IMR-90 (cell line): ENCODE measurements around the gene SLC25A22. TPM values are rescaled to one million over a fixed set of nuclear protein-coding genes. Genes with fewer than 3 reads are reported as not detected.
A peak's percentile ranks its signal among the peaks of the same experiment; 100 is the strongest.

ENCODE experiments used
- ATAC-seq: fragments of 200-7000 bp; cut with Tn5 transposase; 2 replicates; pipeline ENCODE4 v1.9.1; 2020; ENCODE audit warnings: low read depth, mild to moderate bottlenecking, moderate library complexity
- BruUV-seq: library from RNA; stranded (reverse); fragments of 400-500 nt; replicated peaks from 2 replicates; lab custom pipeline; 2021; lab: Mats Ljungman, UMichigan
- CTCF ChIA-PET: fragments of 300-600 bp; formaldehyde crosslinking; extraction: SDS; loops from one replicate; lab custom pipeline; 2021; ENCODE audit warnings: antibody characterized with exemption; lab: Yijun Ruan, JAX
- POLR2A ChIA-PET: fragments of 300-600 bp; sonication (Branson Sonifier 250); formaldehyde crosslinking; loops from one replicate; lab custom pipeline; 2022; ENCODE audit warnings: antibody characterized with exemption; ENCODE audit not compliant: unreplicated experiment; lab: Charles Lee
- DNase-seq: peaks from one replicate; pipeline ENCODE4 v3.0.0; 2013
- H2AFZ ChIP-seq: replicated peaks from 2 replicates; pipeline ENCODE3; 2013; ENCODE audit warnings: low read length, mild to moderate bottlenecking; ENCODE audit not compliant: poor library complexity
- H2AK5ac ChIP-seq: 2 replicates; pipeline ENCODE4 v1.6.1; 2013; ENCODE audit warnings: low read depth, low read length, inconsistent platforms
- H2AK9ac ChIP-seq: replicated peaks from 2 replicates; pipeline ENCODE3; 2013; ENCODE audit warnings: mild to moderate bottlenecking, low read depth, low read length, moderate library complexity; ENCODE audit not compliant: poor library complexity
- H2BK120ac ChIP-seq: 2 replicates; pipeline ENCODE4 v1.6.1; 2013; ENCODE audit warnings: low read depth, low read length, inconsistent platforms
- H2BK15ac ChIP-seq: 3 replicates; pipeline ENCODE4 v1.6.1; 2013; ENCODE audit warnings: low read depth, low read length, inconsistent platforms
- H2BK20ac ChIP-seq: 2 replicates; pipeline ENCODE4 v1.6.1; 2013; ENCODE audit warnings: low read depth, mild to moderate bottlenecking, inconsistent platforms, low read length, moderate library complexity
- H2BK5ac ChIP-seq: 2 replicates; pipeline ENCODE4 v1.6.1; 2013; ENCODE audit warnings: mild to moderate bottlenecking, low read depth, low read length, inconsistent platforms; ENCODE audit not compliant: poor library complexity, severe bottlenecking
- H3K14ac ChIP-seq: replicated peaks from 2 replicates; pipeline ENCODE4 v1.6.1; 2013; ENCODE audit warnings: low read depth, low read length, inconsistent platforms
- H3K18ac ChIP-seq: 2 replicates; pipeline ENCODE4 v1.6.1; 2013; ENCODE audit warnings: low read depth, low read length, control low read depth
- H3K23ac ChIP-seq: 2 replicates; pipeline ENCODE4 v1.6.1; 2013; ENCODE audit warnings: low read depth, low read length, inconsistent platforms
- H3K27ac ChIP-seq: 2 replicates; pipeline ENCODE4 v1.5.1; 2013; ENCODE audit warnings: mild to moderate bottlenecking, control low read depth, low read length; ENCODE audit not compliant: insufficient read depth
- H3K27me3 ChIP-seq: 2 replicates; pipeline ENCODE4 v1.6.1; 2013; ENCODE audit warnings: low read length; ENCODE audit not compliant: control insufficient read depth, insufficient read depth
- H3K36me3 ChIP-seq: 2 replicates; pipeline ENCODE4 v1.6.1; 2013; ENCODE audit warnings: low read length, mixed read lengths; ENCODE audit not compliant: control insufficient read depth, insufficient read depth
- H3K4ac ChIP-seq: 2 replicates; pipeline ENCODE4 v1.6.1; 2013; ENCODE audit warnings: low read depth, low read length, inconsistent platforms
- H3K4me1 ChIP-seq: 2 replicates; pipeline ENCODE4 v1.6.1; 2013; ENCODE audit warnings: low read length, mixed read lengths; ENCODE audit not compliant: control insufficient read depth, insufficient read depth
- H3K4me2 ChIP-seq: 2 replicates; pipeline ENCODE4 v1.6.1; 2013; ENCODE audit warnings: low read depth, mild to moderate bottlenecking, control low read depth, low read length, moderate library complexity
- H3K4me3 ChIP-seq: 2 replicates; pipeline ENCODE4 v1.5.1; 2013; ENCODE audit warnings: low read depth, mild to moderate bottlenecking, control low read depth, low read length, moderate library complexity; ENCODE audit not compliant: insufficient read depth
- H3K56ac ChIP-seq: 2 replicates; pipeline ENCODE4 v1.6.1; 2013; ENCODE audit warnings: low read length, inconsistent platforms; ENCODE audit not compliant: insufficient read depth; ENCODE audit errors: extremely low read depth
- H3K79me1 ChIP-seq, 2 experiments: 2 replicates each; pipeline ENCODE4 v1.6.1; 2013; ENCODE audit warnings: low read length in 2 of 2, inconsistent platforms in 1 of 2, low read depth in 1 of 2
- H3K9ac ChIP-seq: 2 replicates; pipeline ENCODE4 v1.6.1; 2013; ENCODE audit warnings: low read depth, low read length, control low read depth
- H3K9me1 ChIP-seq: 2 replicates; pipeline ENCODE4 v1.6.1; 2013; ENCODE audit warnings: low read length, inconsistent platforms; ENCODE audit not compliant: insufficient read depth
- H3K9me3 ChIP-seq: 2 replicates; pipeline ENCODE4 v1.6.1; 2013; ENCODE audit warnings: low read length; ENCODE audit not compliant: control insufficient read depth, insufficient read depth
- H4K20me1 ChIP-seq: 2 replicates; pipeline ENCODE4 v1.6.1; 2013; ENCODE audit warnings: low read length, inconsistent platforms; ENCODE audit not compliant: insufficient read depth
- H4K5ac ChIP-seq: 2 replicates; pipeline ENCODE4 v1.6.1; 2013; ENCODE audit warnings: mild to moderate bottlenecking, low read depth, low read length, control low read depth
- H4K8ac ChIP-seq, 2 experiments: 2 replicates each; pipeline ENCODE4 v1.6.1; 2013; ENCODE audit warnings: low read depth in 2 of 2, low read length in 2 of 2, control low read depth in 1 of 2, inconsistent platforms in 1 of 2
- H4K91ac ChIP-seq: 2 replicates; pipeline ENCODE4 v1.6.1; 2013; ENCODE audit warnings: low read depth, low read length, inconsistent platforms; ENCODE audit not compliant: insufficient read depth
- BHLHE40 ChIP-seq: fragments of 150-350 bp; IDR thresholded peaks from 2 replicates; pipeline ENCODE4 v1.6.1; 2016; ENCODE audit warnings: mild to moderate bottlenecking, low read depth, low read length
- CEBPB ChIP-seq: IDR thresholded peaks from 2 replicates; pipeline ENCODE4 v1.6.1; 2012; ENCODE audit warnings: low read depth, low read length, improper control_type of control experiment
- ELK1 ChIP-seq: fragments of 150-350 bp; IDR thresholded peaks from 2 replicates; pipeline ENCODE4 v1.6.1; 2016; ENCODE audit warnings: low read depth, mild to moderate bottlenecking, low read length, moderate library complexity, borderline replicate concordance
- FOS ChIP-seq: fragments of 150-350 bp; IDR thresholded peaks from 2 replicates; pipeline ENCODE4 v1.6.1; 2016; ENCODE audit warnings: low read depth, low read length
- MXI1 ChIP-seq: IDR thresholded peaks from 2 replicates; pipeline ENCODE4 v1.6.1; 2012; ENCODE audit warnings: low read depth, mild to moderate bottlenecking, low read length, moderate library complexity, borderline replicate concordance
- POLR2A ChIP-seq: IDR thresholded peaks from 2 replicates; pipeline ENCODE4 v1.6.1; 2012; ENCODE audit warnings: mild to moderate bottlenecking, low read depth, low read length
- RAD21 ChIP-seq: IDR thresholded peaks from 2 replicates; pipeline ENCODE4 v1.6.1; 2012; ENCODE audit warnings: low read length, improper control_type of control experiment
- RCOR1 ChIP-seq: IDR thresholded peaks from 2 replicates; pipeline ENCODE4 v1.6.1; 2012; ENCODE audit warnings: mild to moderate bottlenecking, low read length, improper control_type of control experiment; ENCODE audit not compliant: insufficient replicate concordance
- SMC3 ChIP-seq: fragments of 150-350 bp; IDR thresholded peaks from 2 replicates; pipeline ENCODE4 v1.6.1; 2016; ENCODE audit warnings: low read depth, mild to moderate bottlenecking, antibody characterized with exemption, low read length, moderate library complexity
- WGBS, 2 experiments: methylation state at CpG; one replicate each; pipeline versions ENCODE4 v1.1.5 to v1.1.7; 2013; ENCODE audit warnings: missing lambda C conversion rate in 2 of 2; ENCODE audit not compliant: insufficient read length in 1 of 2; ENCODE audit errors: extremely low coverage in 2 of 2; 5-methylcytosine and 5-hydroxymethylcytosine counted together
- dilution Hi-C: fragments of 300-500 bp; cut with HindIII; formaldehyde crosslinking; loops from one replicate; pipeline ENCODE4 v1.14.3; 2018; ENCODE audit warnings: low sequenced_read_pairs; ENCODE audit not compliant: unreplicated experiment
- in situ Hi-C: fragments of 300-500 bp; cut with MboI; formaldehyde crosslinking; loops from 3 replicates; pipeline ENCODE4 v1.14.3; 2019; ENCODE audit warnings: low sequenced_read_pairs, inconsistent platforms, mixed read lengths
- intact Hi-C: fragments of 100-400 bp; cut with micrococcal nuclease; formaldehyde crosslinking; loops from 2 replicates; pipeline ENCODE4 v1.10.0; 2022
- microRNA-seq, 2 experiments: library from miRNA; stranded (forward) in 1 of 2; unstranded in 1 of 2; fragments of 10-50 nt in 1 of 2; fragments of <30 nt in 1 of 2; gene quantifications in 1 of 2; microRNA quantifications in 1 of 2; one replicate each; pipeline versions ENCODE3 to v1.1.0; 2013 to 2020; ENCODE audit not compliant: insufficient read depth in 1 of 2, insufficient read length in 1 of 2, unreplicated experiment in 1 of 2
- polyA plus RNA-seq, 3 experiments: library from polyadenylated mRNA; depleted of rRNA; stranded (reverse); fragments of >200 nt; gene quantifications; 2 replicates each; pipeline ENCODE4 v1.2.3, GENCODE V29; 2012; ENCODE audit warnings: low replicate concordance in 1 of 3
- small RNA-seq, 5 experiments: library from RNA; depleted of rRNA; stranded (forward); fragments of <200 nt; gene quantifications; one replicate each; pipeline ENCODE3, GENCODE V24; 2012
- total RNA-seq: library from RNA; depleted of rRNA; stranded (reverse); fragments of >200 nt; gene quantifications from 2 replicates; pipeline ENCODE4 v1.2.3, GENCODE V29; 2012; rRNA removed

Gene SLC25A22
- total and polyA plus RNA-seq, 2 of the 4 experiments (the other 2 are of a cell fraction) = 8.2 to 41.3 TPM

- no CpG with 5 or more reads among the region's 3 CpGs for WGBS, 2 experiments
- Histone ChIP-seq H4K91ac (no peak overlapping the region), H3K9ac (no peak overlapping the region), H2BK20ac (no peak overlapping the region), H3K27me3 (peaks cover 7% of the 10 kb centered on the region; the same call in 1 of the 2 replicates), H3K18ac (no peak overlapping the region), H3K4ac (no peak overlapping the region), H3K36me3 (no peaks in the 10 kb centered on the region), H3K4me3 (no peak overlapping the region), H4K5ac (no peak overlapping the region), H2BK120ac (no peak overlapping the region), H3K27ac (no peak overlapping the region), H2BK5ac (no peak overlapping the region), H2AFZ (peak overlapping the region; percentile 7), H3K56ac (no peak overlapping the region), H3K9me3 (no peaks in the 10 kb centered on the region), H4K8ac (no peak overlapping the region), H3K79me1 (0 out of 4 replicates have a peak, but pooled peaks cover 0 to 6% of the 10 kb centered on the region in 2 experiments), H3K4me2 (no peak overlapping the region), H2AK9ac (no peak overlapping the region), H3K14ac (no peak overlapping the region), H3K4me1 (0 out of 2 replicates have a peak, but pooled peaks cover 1% of the 10 kb centered on the region), H4K20me1 (no peaks in the 10 kb centered on the region), H3K23ac (no peak overlapping the region), H2AK5ac (no peak overlapping the region), H3K9me1 (peaks cover 6% of the 10 kb centered on the region; the same call in 1 of the 2 replicates), H2BK15ac (no peak overlapping the region)
- dilution Hi-C loops (no loop called here), in situ Hi-C loops (no loop called here), intact Hi-C loops (no loop called here)
- ChIA-PET CTCF (no interaction called here), POLR2A (no interaction called here)
- ATAC-seq = no peak
- no peak for DNase-seq
- BruUV-seq = no TSS peak
- TF ChIP-seq ELK1 (no peak), MXI1 (no peak), RAD21 (no peak), RCOR1 (no peak), FOS (no peak), CEBPB (no peak), POLR2A (no peak), BHLHE40 (no peak), SMC3 (no peak)
Measured at GRCh38 chr11:742156-742546, 55.9 kb downstream of the SLC25A22 start.

Small RNA genes within 50 kb of the gene (microRNA-seq; reads per million reads assigned to microRNA genes)
- not detected for gene SNORA52 (ENCODE audit: insufficient read depth, insufficient read length)

Small RNA genes within 50 kb of the gene (small RNA-seq; reads per million reads assigned to genes)
- 0 reads per million in 5 experiments for gene SNORA52

Other genes starting within 250 kb of the SLC25A22 start
- 0.18 and 0.28 TPM in 2 replicates for gene LMNTD2, start 237.5 kb downstream of the SLC25A22 start, total RNA-seq
- 1.3 and 2.5 TPM in 2 replicates for gene LMNTD2, start 237.5 kb downstream of the SLC25A22 start, polyA plus RNA-seq (2012; rRNA removed)
- gene RASSF7, start 237.3 kb downstream of the SLC25A22 start, total RNA-seq = 6.8 and 6.9 TPM in 2 replicates
- 18.5 and 24.2 TPM in 2 replicates for gene RASSF7, start 237.3 kb downstream of the SLC25A22 start, polyA plus RNA-seq (2012; rRNA removed)
- 10.9 and 12.2 TPM in 2 replicates for gene PHRF1, start 221.8 kb downstream of the SLC25A22 start, total RNA-seq
- 17.5 and 23.0 TPM in 2 replicates for gene PHRF1, start 221.8 kb downstream of the SLC25A22 start, polyA plus RNA-seq (2012; rRNA removed)
- gene IRF7, start 182.3 kb downstream of the SLC25A22 start, total RNA-seq = 1.4 and 1.6 TPM in 2 replicates
- gene IRF7, start 182.3 kb downstream of the SLC25A22 start, polyA plus RNA-seq (2012; rRNA removed) = 4.5 and 5.8 TPM in 2 replicates
- gene CDHR5, start 173.3 kb downstream of the SLC25A22 start, total RNA-seq = not detected in 2 replicates
- gene CDHR5, start 173.3 kb downstream of the SLC25A22 start, polyA plus RNA-seq (2012; rRNA removed) = not detected in 2 replicates
- not detected in 2 replicates for gene SCT, start 171.1 kb downstream of the SLC25A22 start, total RNA-seq
- gene SCT, start 171.1 kb downstream of the SLC25A22 start, polyA plus RNA-seq (2012; rRNA removed) = not detected in 2 replicates
- gene DRD4, start 161.0 kb downstream of the SLC25A22 start, total RNA-seq = not detected in 2 replicates
- not detected in 2 replicates for gene DRD4, start 161.0 kb downstream of the SLC25A22 start, polyA plus RNA-seq (2012; rRNA removed)
- 21.7 and 22.9 TPM in 2 replicates for gene DEAF1, start 103.1 kb downstream of the SLC25A22 start, total RNA-seq
- gene DEAF1, start 103.1 kb downstream of the SLC25A22 start, polyA plus RNA-seq (2012; rRNA removed) = 31.6 and 35.8 TPM in 2 replicates
- 5.0 and 5.6 TPM in 2 replicates for gene TMEM80, start 102.5 kb downstream of the SLC25A22 start, total RNA-seq
- 21.2 and 21.7 TPM in 2 replicates for gene TMEM80, start 102.5 kb downstream of the SLC25A22 start, polyA plus RNA-seq (2012; rRNA removed)
- gene EPS8L2, start 92.0 kb downstream of the SLC25A22 start, total RNA-seq = 12.2 and 17.2 TPM in 2 replicates
- 38.7 and 39.4 TPM in 2 replicates for gene EPS8L2, start 92.0 kb downstream of the SLC25A22 start, polyA plus RNA-seq (2012; rRNA removed)
- gene TALDO1, start 50.8 kb downstream of the SLC25A22 start, total RNA-seq = 147 and 156 TPM in 2 replicates
- gene TALDO1, start 50.8 kb downstream of the SLC25A22 start, polyA plus RNA-seq (2012; rRNA removed) = 210 and 228 TPM in 2 replicates
- 3.0 and 4.2 TPM in 2 replicates for gene GATD1, start 20.8 kb downstream of the SLC25A22 start, total RNA-seq
- 48.1 and 52.5 TPM in 2 replicates for gene GATD1, start 20.8 kb downstream of the SLC25A22 start, polyA plus RNA-seq (2012; rRNA removed)
- 0.83 and 0.90 TPM in 2 replicates for gene CEND1, start 8.2 kb downstream of the SLC25A22 start, total RNA-seq
- 4.0 and 5.0 TPM in 2 replicates for gene CEND1, start 8.2 kb downstream of the SLC25A22 start, polyA plus RNA-seq (2012; rRNA removed)
- gene PIDD1, start 7.0 kb upstream of the SLC25A22 start, total RNA-seq = 0.56 and 1.3 TPM in 2 replicates
- 16.4 and 20.3 TPM in 2 replicates for gene PIDD1, start 7.0 kb upstream of the SLC25A22 start, polyA plus RNA-seq (2012; rRNA removed)
- 59.9 and 95.0 TPM in 2 replicates for gene RPLP2, start 11.7 kb upstream of the SLC25A22 start, total RNA-seq
- gene RPLP2, start 11.7 kb upstream of the SLC25A22 start, polyA plus RNA-seq (2012; rRNA removed) = 1,851 and 1,897 TPM in 2 replicates
- 7.0 and 7.2 TPM in 2 replicates for gene PNPLA2, start 20.6 kb upstream of the SLC25A22 start, total RNA-seq
- 94.3 and 109 TPM in 2 replicates for gene PNPLA2, start 20.6 kb upstream of the SLC25A22 start, polyA plus RNA-seq (2012; rRNA removed)
- gene CRACR2B, start 29.6 kb upstream of the SLC25A22 start, total RNA-seq = 0.28 and 0.54 TPM in 2 replicates
- 2.5 and 3.2 TPM in 2 replicates for gene CRACR2B, start 29.6 kb upstream of the SLC25A22 start, polyA plus RNA-seq (2012; rRNA removed)
- 789 and 1,150 TPM in 2 replicates for gene CD151, start 34.7 kb upstream of the SLC25A22 start, total RNA-seq
- gene CD151, start 34.7 kb upstream of the SLC25A22 start, polyA plus RNA-seq (2012; rRNA removed) = 1,267 and 1,435 TPM in 2 replicates
- gene POLR2L, start 44.2 kb upstream of the SLC25A22 start, total RNA-seq = 44.4 and 123 TPM in 2 replicates
- gene POLR2L, start 44.2 kb upstream of the SLC25A22 start, polyA plus RNA-seq (2012; rRNA removed) = 416 and 907 TPM in 2 replicates
- 143 and 161 TPM in 2 replicates for gene TSPAN4, start 44.6 kb upstream of the SLC25A22 start, total RNA-seq
- 293 and 327 TPM in 2 replicates for gene TSPAN4, start 44.6 kb upstream of the SLC25A22 start, polyA plus RNA-seq (2012; rRNA removed)
- gene CHID1, start 112.5 kb upstream of the SLC25A22 start, total RNA-seq = 30.3 and 34.2 TPM in 2 replicates
- gene CHID1, start 112.5 kb upstream of the SLC25A22 start, polyA plus RNA-seq (2012; rRNA removed) = 121 and 140 TPM in 2 replicates
- 19.9 and 20.3 TPM in 2 replicates for gene AP2A2, start 127.6 kb upstream of the SLC25A22 start, total RNA-seq
- 49.0 and 53.6 TPM in 2 replicates for gene AP2A2, start 127.6 kb upstream of the SLC25A22 start, polyA plus RNA-seq (2012; rRNA removed)
- gene MUC6, start 238.4 kb upstream of the SLC25A22 start, total RNA-seq = not detected in 2 replicates
- gene MUC6, start 238.4 kb upstream of the SLC25A22 start, polyA plus RNA-seq (2012; rRNA removed) = not detected in 2 replicates